GM18909 (cell line): ENCODE data around the gene TXNDC17.
"Not testable (repeated sequence)": the region's sequence is repeated elsewhere in the genome, so short reads cannot be mapped to it uniquely, and the experiment has no call there.

Experiments used
- ATAC-seq: cut with Tn5 transposase; IDR thresholded peaks from one replicate; pipeline ENCODE4 v1.9.1; 2021; ENCODE audit warnings: mild to moderate bottlenecking; ENCODE audit not compliant: unreplicated experiment, poor library complexity

The TXNDC17 gene

DNA sequence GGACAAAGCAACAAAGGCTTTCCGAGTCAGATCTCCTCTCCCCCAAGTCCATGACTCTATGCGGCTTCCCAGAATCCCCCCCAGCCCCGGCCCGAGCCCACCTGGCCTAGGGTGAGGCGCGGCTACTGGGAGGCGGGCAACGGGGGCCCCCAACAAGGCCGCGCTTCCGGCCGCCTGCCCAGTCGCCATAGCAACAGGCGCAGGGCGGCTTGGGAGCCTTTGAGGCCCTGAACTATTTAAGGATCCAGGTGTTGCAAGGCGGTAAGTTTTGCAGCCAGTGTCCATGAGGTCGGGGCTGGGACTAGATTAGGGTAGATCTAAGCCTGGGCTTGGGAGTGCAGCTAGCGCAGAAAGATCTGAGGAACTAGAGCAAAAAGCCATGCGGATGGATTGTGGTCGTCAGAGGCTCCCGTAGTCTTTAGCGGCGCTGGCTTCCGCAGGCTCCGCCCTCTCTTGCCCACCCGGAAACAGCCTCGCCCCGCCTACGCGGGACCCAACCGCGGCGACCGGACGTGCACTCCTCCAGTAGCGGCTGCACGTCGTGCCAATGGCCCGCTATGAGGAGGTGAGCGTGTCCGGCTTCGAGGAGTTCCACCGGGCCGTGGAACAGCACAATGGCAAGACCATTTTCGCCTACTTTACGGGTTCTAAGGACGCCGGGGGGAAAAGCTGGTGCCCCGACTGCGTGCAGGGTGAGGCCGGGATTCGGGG lies at the start of gene TXNDC17, which contains the start of gene KIAA0753:
TSS of gene TXNDC17 (plus strand) at position 525 of the 711 bp plus-strand sequence. CDS start at position 548, 23 bp downstream.
TSS of gene KIAA0753 (minus strand) at position 176 of the 711 bp plus-strand sequence. CDS start 5,608 bp downstream, outside the sequence.
- peak; percentile 84 for ATAC-seq

DNA sequence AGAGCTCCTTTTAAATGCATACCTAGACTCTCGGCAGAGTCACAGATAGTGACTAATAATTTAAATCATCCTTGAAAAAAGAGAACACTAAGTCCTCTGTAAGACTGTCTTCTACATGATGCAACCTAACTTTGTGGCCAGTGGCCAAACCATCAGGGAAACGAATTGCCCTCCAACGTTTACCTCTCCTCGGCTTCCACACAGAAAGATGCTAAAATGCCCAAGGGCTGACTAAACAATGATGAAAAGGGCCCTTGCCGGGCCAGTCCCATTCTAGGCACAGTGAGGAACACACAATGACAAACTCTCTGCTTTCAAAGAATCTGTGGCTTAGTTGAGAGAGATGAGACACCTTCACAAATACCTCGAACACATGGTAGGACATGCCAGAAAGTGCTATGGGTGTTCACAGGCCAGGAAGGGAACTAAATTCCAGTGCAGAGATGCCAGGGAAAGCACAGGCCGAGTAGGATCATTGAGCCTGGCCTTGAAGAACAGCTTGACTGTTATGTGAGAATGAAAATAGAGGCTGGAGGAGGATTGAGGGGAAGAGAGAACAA lies 49.2 kb upstream of the TXNDC17 start:
- ATAC-seq, result no peak

DNA sequence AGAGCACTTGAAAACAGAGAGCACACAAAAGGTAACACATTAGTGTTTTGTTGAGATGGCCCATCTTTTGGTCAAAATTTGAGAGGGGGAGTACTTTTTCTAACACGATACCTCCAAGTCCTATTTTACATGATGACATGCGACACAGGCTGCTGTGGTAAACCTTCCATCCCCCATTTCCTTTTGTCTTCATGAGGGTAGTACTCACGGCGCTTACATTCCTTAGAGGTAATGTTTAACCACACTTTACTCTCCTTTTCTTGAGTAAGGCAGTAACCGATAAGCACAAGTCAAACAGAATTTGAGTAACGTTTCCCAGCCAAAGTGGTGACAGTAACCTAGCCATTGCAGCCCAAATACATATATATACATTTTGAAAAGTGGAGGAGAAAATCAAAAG lies 48.7 kb upstream of the TXNDC17 start:
- ATAC-seq, result no peak

DNA sequence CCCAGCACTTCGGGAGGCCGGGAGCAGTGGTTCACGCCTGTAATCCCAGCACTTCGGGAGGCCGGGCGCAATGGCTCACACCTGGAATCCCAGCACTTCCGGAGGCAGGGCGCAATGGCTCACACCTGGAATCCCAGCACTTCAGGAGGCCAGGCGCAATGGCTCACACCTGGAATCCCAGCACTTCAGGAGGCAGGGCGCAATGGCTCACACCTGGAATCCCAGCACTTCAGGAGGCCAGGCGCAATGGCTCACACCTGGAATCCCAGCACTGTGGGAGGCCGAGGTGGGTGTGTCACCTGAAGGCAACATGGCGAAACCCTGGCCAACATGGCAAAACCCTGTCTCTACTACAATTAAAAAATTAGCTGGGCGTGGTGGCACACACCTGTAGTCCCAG lies 47.5 kb upstream of the TXNDC17 start:
- not testable (repeated sequence) for ATAC-seq

DNA sequence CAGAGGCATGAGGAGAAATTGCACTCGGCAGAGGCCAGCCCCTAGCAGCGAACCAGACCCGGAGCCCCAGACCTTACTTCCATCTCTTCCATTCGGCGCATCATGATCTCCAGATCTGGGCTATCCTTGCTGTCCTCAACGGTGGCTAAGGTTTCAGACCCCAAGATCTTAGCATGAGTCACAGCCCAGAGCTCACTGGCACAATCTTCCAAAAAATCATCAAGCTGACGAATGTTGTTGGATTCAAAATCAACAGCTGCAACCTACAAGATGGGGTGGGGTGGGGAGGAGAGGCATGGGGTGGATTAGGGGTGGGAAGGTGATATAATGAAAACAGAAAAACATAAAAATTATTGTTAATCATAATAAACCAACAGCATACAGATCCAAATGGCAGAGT lies 44.8 kb upstream of the TXNDC17 start:
- ATAC-seq, result no peak

DNA sequence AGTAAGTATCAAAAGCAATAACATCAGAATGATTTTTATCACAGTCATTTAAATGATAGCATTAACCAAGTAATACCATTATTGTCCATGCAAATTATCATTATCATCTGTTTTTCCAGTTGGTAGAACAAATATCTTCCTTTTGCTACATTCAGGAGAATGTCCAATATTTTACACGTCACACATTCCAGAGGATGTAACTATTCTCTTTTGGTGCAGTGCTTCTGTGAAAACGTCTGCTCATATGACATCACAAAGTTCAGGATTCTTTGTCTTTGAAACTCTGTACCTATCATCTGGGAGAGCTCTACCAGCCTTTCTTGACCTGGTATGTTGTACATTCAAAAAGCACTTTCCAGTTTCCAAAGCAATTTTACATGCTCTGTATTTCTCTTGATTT lies 44.3 kb upstream of the TXNDC17 start:
- ATAC-seq, result no peak

DNA sequence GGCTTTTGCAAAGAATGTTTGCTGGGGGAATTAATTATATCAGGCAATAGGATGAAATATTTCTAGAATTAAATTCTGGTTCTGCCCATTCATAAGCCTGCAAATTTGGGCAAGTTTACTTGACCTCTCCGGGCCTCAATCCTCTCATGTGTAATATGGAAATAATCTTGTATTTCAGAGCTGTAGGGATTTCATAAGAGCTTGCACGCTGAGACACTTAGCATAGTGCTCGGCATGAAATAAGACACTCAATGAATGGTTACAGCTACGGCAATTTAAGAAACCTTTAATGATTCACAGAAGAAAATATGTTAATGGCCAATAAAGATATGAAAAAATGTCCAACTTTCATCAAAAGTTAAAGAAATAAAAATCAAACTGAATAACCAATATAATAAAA lies 43.9 kb upstream of the TXNDC17 start:
- no peak for ATAC-seq

DNA sequence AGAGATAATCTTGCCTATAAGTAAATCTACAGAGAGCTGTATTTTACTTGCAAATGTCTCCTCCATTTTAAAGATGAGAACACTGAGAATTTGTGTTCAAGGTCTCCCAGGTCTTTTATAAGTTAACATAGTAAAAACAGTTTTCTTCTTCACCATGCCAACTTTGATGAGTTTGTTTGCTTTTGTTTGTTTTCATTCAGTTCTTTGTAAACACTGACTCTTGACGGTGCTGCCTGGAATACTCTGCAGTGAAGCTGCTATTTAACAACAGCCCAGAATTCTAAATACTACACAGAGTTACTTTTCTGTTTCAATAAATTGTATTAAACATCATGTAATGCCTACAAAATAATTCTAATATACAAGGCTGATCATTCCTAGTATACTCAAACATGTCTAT lies 43.1 kb upstream of the TXNDC17 start:
- no peak for ATAC-seq

DNA sequence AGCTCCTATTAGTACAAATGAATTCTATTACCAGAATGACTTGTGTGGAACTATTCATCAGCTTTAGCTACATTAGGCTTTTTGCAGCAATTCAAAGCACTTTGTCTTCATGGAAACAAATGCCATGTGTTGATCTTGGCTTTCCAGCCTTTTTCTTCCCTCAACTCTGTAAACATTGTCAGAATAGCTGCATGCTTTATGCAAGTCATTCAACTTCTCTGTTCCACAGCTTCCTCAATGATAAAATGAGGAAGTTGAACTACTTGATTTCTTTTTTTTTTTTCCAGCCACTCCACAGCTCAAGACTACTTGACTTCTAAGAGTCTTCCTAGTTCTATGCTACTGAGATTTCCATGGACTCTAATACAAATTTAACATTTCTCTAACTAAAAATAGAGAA lies 41.5 kb upstream of the TXNDC17 start:
- no peak for ATAC-seq

DNA sequence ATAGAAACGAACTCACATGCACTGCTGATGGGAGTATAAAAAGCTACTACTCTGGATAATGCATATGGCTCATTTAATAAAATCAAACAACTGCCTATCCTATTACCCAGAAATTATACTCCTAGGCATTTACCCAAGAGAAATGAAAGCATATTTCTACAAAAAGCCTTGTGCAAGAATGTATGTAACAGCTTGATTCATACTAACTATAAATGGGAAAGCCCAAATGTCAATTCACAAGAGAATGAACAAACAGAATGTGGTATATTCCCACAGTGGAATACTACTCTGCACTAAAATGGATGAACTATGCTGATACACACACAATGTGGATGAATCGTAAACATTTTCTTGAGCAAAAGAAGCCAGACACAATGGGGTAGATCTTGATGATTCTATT lies 38.7 kb upstream of the TXNDC17 start:
- no peak for ATAC-seq

DNA sequence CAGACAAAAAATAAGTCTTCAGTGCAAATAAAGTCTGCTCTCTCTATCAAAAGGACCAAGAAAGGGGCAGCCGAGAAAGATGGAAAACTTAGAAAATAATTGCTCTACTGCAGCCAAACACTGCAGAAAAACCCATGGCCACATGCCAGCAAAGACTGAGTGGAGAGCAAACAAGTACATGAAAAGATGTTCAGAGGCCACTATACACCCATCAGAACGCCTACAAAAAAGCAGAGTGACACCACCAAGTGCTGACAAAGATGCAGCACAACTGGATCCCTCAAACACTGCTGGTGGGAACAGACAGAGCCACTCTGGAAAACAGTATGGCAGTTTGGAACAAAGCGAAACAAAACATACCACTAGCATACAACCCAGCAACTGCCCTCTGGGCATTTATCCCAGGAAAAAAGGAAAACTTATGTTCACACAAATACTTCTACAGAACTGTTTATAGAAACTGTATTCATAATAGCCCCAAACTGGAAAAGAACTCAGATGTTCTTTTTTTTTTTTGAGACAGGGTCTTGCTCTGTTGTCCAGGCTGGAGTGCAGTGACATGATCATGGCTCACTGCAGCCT lies 37.0 kb upstream of the TXNDC17 start:
- ATAC-seq, result no peak

DNA sequence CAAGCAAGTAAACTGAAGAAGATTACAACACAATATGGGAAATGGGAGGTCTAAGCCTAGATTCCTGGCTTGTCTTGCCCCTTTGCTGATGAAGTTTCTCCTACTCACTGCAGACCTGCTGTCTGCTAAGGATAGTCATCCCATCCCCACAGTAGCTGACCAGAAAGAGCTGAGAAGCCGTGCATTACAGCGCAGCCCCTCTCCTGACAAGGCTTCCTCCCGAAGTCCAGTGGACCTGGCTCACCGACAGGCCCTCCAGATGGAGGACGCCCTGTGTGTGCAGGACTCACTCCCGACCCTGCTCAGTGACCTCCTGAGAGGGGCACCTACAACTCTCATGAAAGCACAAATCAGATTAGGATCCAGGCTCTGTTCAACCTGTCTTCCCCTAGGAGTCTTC lies 35.7 kb upstream of the TXNDC17 start:
- ATAC-seq, result no peak

DNA sequence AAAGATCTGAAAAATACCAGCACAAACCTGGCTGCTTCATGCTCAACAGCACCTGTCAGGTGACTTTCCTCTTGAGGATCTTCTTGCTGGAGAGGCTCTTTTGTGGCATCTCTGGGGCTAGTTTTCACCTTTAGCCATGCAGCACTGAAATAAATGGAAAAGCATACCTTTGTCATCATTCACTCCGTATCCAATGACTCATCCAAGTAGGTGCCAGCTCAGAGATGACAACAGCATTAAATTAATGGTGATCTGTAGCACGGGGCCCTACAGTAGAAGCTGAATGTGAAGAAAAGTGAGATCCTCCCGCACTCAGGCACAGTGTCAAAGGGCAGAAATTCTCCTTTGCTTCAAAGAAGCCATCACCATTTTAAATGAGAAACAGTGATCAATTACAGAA lies 32.5 kb upstream of the TXNDC17 start:
- no peak for ATAC-seq

DNA sequence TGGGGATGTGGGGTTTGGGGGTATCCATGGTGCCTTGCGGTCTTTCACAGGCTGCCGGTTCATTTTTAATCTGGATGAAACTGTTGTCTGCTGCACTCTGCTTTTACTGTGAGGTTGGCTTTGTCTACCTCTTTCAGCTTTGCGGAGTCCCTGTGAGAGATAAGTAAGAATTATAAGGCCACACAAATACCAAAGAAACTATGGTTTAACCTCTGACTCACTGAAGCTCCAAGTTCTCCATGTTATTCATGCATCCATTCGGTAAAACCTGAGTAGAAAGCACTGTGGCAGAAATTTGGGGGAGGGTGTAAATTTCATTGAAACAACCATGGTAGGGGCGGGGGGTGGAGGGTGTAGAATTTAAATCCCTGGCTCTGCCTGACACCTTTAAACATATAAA lies 30.8 kb upstream of the TXNDC17 start:
- ATAC-seq, result no peak

DNA sequence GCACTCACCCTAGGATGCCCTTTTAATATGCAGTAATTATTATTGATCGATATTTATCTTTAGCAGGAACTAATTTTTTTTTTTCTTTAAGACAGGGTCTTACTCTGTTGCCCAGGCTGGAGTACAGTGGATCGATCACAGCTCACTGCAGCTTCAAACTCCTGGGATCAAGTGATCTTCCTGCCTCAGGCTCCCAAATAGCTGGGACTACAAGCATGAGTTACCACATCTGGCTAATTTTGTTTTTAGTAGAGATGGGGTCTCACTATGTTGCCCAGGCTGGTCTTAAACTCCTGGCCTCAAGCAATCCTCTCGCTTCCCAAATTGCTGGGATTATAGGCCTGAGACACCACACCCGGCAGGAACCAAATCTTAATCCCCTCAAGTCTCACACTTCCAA lies 29.6 kb upstream of the TXNDC17 start:
- ATAC-seq, result no peak

DNA sequence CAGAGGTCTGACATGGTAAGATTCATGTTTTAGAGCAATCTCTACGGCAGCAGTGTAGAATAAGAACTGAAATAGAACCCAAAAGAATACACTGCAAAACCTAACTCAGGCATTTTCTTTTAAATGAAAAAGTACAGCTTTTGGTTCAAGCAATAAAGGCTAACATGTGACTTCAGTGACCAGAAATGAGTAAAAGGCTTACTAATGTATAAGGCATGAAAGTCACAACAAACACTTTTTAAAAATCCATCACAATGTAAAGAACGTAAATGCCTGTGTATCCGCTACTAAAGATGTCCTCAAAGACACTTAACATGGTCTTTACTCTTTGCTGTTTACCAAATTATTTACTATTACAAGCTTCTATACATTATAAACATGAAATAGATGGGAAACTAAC lies 16.9 kb upstream of the TXNDC17 start:
- no peak for ATAC-seq

DNA sequence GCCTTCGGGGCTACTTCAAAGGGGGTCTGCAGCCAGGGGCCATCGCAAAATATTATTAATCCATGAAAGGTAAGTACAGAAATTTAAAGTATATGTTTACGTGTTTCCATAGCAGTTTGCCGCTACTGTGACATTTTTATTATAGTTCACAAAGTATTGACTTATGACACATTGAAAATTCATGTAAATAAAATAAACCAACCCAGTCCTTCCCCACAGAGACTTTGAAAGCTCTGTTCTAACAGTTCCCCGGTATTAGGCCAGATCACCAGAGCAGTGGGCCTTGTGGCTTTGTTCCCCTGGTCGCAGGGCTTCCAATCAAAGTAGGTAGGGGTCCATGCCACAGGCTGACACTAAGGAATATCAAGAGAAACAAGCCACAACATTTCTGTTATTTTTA lies 14.2 kb upstream of the TXNDC17 start:
- ATAC-seq, result no peak

DNA sequence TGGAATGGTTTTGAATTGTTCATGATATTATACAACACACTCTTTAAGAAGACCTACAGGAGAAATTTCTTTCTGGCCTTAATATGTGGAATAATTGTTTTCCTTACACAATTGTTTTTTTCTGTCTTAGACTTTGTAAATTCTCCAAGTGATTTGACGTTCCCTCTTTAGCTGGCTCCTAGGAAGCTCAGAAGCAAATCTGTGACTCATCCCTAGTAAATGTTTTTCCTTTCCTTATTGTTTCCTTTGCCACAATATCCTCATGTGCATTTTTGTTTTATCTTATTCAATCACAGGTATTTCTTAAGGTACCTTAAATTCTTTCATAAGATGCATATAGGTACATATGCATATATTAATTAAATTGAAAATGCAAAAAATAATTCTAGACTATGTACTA lies 13.8 kb upstream of the TXNDC17 start:
- ATAC-seq, result no peak

DNA sequence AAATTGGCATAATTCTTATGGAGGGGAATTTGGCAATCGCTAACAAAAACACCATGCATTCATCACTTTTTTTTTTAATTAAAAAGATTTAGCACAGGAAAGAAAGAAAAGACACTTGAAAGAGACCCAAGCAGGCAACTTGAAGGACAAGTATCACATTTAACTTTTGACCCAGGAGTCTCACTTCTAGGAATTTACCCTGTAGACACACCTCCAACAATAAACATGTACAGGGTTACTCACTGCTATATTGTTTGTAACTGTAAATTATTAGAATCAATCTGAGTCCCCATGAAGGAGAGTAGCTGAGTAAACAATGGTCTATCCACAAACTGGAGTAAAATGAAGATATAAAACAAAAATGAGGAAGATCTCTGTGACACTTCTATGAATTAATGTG lies 10.5 kb upstream of the TXNDC17 start:
- ATAC-seq, result no peak

DNA sequence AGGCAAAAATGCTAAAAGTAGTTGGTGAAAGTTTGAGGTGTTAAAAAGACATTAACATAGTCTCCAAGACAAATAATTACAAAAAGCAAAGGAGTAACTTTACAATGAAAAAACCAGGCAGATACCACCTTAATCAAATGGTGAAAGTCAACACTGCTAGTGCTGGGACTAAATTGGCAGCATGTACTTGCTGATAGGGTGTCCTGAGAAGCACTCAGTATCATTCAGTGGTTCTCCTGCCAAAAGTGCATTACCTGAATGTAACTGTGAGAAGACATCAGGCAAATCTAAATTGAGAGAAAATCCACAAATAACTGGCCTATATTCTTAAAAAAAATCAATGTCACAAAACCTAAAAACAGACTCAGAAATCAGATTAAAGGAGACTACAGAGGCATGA lies 8.3 kb upstream of the TXNDC17 start:
- ATAC-seq, result no peak

DNA sequence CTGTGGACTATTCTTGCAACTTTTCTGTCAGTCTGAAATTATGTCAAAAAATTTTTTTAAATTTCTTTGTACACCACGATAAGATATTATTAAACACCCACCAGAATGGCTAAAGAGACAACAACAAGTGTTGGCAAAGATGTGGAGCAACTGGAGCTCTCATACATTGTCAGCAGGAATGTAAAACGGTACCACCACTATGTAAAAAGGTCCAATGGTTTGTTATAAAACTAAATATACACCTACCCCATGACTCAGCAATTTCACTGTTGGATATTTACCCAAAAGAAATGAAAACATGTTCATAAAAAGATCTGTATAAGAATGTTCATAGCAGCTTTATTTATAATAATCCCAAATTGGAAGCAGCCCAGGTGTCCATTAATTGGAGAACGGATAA lies 7.6 kb upstream of the TXNDC17 start:
- ATAC-seq, result no peak

DNA sequence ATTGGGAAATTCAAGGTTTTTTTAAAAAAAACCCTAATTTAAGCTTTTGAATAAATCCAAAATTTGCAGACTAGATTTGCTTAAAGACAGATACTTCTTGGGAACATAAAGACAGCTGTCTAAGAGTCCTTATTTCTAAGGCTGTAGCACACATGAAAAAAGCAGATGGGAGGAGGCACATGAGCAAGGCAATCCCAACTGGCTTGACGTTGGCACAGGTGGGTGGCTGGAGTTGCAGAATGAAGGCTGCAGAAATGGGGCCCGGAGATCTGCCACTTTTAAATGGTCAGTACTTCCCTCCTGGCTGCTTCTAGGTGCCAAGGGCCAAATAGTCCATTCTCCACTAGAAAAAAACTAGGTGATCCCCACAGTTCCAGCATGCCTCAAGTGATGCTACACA lies 4.8 kb upstream of the TXNDC17 start:
- ATAC-seq, result no peak
